Measurements from ENCODE around the gene AGBL5.
"Not testable (repeated sequence)": the region's sequence is repeated elsewhere in the genome, so short reads cannot be mapped to it uniquely, and the experiment has no call there.

AGBL5 gene

GRCh38 chr2:27053321-27053720 lies 1.9 kb downstream of the AGBL5 start:
- no peak for DNase-seq

DNA sequence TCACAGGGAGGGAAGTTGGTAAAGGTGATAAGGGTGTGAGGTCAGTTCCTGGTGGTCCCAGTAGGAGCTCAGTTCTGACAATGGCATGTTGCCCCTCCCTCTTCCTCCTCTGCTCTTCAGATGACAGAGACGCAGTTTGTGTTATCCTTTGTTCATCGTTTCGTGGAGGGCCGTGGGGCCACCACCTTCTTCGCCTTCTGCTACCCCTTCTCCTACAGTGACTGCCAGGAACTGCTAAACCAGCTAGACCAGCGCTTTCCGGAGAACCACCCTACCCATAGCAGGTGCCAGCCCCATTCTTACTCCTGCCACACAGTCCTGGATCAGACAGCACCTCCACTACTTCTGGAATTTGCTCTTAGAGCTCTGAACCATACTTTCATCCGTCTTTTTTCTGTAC lies 2.3 kb downstream of the AGBL5 start:
- no peak for DNase-seq

DNA sequence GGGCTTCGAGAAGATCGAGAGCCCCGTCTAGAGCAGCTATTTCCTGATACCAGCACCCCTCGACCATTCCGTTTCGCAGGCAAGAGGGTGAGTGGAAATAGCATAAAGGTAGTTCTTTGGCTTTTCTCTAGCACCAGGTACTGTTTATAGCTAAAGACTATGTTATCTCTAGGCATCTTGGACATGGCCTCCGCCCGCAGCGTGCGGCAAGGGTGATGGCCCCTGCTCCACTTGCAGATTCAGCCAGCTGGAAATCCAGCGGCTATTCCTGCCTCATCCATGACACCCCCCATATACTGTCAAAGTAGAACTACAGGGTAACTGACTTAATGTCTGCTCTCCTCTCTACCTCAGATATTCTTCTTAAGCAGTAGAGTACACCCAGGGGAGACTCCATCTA lies 3.3 kb downstream of the AGBL5 start:
- DNase-seq, result no peak

GRCh38 chr2:27057184-27057583 lies 5.7 kb downstream of the AGBL5 start:
- DNase-seq, result no peak

DNA sequence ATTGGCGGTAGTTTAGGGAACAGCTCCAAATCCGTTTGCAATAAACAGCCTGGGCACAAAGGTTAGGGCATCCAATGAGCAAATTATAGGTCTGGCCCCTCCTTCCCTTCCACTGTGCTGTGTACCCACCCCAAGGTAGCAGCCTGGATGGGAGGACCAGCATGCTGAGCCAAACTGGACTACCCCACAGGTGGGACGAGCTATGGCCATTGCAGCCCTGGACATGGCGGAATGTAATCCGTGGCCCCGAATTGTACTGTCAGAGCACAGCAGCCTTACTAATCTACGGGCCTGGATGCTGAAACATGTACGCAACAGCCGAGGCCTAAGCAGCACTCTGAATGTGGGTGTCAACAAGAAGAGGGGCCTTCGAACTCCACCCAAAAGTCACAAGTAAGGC lies 6.7 kb downstream of the AGBL5 start:
- DNase-seq, result no peak

- no peak for DNase-seq
These were observed 7.8 kb downstream of the AGBL5 start for GRCh38 chr2:27059141-27059820.

DNA sequence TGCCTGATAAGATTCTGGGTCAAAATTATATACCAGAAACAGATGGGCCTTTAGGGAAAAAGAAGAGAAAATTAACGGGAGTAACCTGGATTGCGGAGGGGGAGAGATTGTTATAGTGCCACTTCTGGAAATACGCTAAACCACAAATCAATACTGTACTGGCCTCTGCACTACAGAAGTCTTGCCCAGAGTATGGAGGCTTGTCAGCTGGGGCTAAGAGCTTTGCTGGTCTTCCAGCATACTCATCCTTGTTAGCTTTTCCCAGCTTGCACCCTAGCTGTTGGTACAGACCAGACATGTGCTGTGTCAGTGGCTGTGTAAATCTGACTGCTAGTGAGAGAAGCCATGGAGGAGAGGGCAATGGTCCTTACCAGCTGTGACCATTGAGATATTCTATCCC lies 8.9 kb downstream of the AGBL5 start:
- no peak for DNase-seq

DNA sequence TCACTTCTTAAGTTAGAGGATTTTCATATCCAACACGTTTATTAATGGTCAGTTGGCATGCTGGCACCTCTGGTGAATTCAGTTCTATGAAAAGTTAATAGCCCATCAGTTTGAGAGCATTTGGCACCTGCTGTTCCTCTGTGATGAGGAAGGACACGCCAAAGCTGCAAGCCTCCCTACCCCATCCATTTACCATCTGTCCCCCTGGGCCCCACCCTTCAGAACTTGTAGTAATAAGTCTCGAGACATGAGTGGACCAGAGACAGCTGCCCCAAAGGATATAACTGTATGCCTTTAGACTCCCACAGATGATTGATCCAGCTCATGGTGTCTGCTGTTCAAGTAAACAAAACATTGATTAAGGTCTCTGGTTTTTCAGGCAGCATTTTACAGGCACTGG lies 13.7 kb downstream of the AGBL5 start:
- DNase-seq, result no peak

DNA sequence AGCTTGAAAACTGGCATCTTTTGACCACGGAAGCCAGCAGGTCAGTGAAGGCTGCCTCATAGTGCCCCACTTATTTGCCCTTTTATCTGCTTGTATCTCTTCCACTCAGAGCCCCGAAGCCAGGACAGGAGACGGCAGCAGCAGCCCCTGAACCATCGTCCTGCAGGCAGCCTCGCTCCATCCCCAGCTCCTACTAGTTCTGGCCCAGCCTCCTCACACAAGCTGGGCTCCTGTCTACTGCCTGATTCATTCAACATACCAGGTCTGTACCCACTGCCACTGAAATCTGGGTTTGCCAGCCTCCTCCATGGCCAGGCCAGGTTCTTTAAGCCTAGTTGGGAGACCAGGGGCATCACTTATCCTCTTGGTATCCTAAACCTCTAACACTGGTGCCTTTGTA lies 15.9 kb downstream of the AGBL5 start:
- no peak for DNase-seq

GRCh38 chr2:27069436-27069835 lies 18.0 kb downstream of the AGBL5 start:
- DNase-seq, result no peak

DNA sequence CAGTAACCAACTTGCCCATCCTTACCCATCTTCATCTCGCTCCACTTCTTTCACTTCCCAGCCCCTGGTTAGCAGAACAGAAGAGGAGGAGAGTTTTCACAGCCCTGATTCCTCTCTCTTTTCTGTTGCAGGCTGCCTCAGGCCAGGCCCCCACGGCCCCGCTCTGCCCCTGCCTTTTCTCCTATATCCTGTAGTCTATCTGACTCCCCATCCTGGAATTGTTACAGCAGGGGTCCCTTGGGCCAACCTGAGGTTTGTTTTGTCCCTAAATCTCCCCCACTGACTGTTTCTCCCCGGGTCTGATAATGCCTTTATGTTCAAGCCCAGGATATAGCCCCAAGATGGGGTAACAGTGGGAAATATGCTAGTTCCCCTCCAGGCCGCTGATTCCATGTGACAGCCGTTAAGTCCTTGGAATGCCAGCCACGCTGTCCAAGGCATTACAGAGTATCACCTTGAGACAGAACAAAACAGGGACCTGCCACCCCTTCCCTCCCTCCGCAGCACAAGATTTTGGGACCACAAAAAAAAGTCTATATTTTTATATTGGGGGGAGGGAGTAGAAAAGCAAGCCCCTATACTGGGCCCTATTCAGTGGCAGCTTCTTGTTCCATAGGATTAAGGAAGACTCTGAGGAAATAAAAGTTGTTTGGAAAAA lies 18.6 kb downstream of the AGBL5 start:
- DNase-seq, result no peak

- no peak for DNase-seq
These were observed 19.3 kb downstream of the AGBL5 start for GRCh38 chr2:27070653-27071276.

- peak; percentile 92 for DNase-seq
These were observed 20.0 kb downstream of the AGBL5 start, which contains the start of gene OST4 for GRCh38 chr2:27071277-27071989. OST4 (minus strand) TSS chr2:27071654.

- peak; percentile 32 for DNase-seq
These were observed 20.7 kb downstream of the AGBL5 start for GRCh38 chr2:27071990-27072830.

DNA sequence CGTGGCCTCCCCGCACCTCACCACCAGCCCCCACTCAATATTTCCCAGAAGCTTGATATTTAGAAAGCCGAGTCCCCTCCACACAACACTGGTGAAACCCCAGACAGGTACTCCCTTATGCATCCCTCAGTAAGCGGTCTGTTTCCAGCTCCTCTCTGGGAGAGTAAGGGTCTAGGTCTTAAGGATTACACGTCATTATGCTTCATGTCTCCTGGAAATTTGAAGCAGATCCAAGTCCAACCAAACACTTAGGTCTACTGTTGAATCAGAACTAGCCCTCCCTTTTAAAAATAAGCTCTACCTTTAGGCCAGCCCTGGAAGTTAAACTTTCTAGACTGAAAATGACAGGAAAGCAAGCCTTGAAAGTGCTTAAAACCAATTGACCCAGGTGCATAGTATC lies 21.5 kb downstream of the AGBL5 start:
- peak; percentile 28 for DNase-seq

DNA sequence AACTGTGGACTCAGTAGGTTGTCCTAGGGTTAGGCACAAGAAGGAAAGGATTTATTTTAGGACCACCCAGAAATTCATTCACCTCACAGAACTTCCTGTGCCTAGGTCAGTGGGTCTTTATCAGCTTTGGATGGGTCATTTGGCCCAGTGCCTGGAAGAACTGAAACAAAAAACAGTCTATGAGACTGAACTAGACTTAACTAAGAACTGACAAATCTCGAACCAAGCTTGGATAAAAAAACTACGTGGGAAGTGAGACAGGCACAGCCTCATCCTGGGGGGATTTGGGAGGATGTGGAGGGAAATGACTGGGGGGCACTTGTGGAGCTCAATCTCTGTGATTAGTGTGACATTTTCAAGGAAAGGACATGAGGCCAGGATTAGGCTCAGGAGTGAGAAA lies 22.3 kb downstream of the AGBL5 start:
- DNase-seq, result no peak

DNA sequence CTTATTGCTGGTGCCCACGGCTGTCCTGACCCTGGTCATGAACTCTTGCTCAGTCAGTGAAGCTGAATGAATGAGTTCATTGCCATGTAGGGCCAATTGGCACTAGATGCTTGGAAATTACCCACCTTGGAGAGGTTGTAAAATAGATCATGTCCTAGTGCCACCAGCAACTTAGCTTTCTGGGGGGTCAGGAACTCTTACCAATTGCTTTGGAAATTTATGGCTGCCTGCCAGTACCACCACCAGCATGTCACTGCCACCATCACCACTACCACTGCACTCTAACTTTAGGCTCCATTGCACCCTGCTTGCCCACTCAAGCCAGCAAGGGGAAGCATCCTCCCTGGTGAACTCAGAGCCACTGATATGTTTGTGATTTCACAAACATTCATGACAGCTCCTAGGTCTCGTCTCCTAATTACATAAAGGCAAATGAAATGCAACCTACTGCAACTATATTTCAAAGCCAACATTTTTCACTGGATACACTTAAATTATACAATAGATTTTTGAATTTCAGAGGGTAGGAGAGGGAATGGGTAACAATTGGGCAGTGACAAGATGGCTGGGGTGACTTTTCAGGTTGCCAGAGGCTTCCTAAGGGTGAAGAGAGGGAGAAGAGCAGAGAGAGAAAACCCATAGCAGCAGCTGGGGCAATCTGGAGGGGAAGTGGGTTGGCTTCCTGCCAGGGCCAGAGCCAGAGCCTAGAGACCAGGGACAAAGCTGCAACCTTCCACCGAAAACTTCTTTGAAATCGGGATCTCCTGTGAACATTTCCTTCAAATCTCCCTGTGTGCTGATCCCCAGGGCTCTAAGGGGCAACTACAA lies 23.5 kb downstream of the AGBL5 start:
- DNase-seq, result no peak

- not testable (repeated sequence) for DNase-seq
These were observed 24.1 kb downstream of the AGBL5 start for GRCh38 chr2:27075566-27075871.

- DNase-seq, result no peak
These were observed 24.9 kb downstream of the AGBL5 start for GRCh38 chr2:27076323-27076722.

DNA sequence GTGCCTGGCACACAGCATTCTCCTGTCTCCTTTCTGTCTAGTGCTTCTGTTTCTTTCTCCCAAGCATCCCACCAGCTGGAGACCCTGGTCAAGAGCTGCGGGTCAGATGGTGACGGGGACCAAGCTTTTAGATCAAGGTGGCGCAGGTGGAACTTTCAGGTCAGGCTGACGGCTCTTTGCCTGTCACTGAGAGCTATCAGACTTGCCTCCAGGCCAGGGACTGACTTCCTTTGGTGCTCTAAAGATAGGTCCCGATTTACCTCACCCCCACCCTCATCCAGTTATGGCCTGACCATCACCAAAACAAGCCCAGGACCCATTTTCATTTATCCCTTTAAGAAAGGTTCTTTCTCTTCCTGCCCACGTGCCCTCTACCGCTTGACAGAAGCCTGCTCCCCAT lies 25.8 kb downstream of the AGBL5 start:
- DNase-seq, result no peak

GRCh38 chr2:27078267-27079194 lies 27.1 kb downstream of the AGBL5 start, which contains the start of gene EMILIN1:
EMILIN1 (plus strand) TSS chr2:27078615; CDS start chr2:27079066, 451 bp downstream.
- DNase-seq, result peak; percentile 93

Data from HCEC 1CT (cell line).